Mucosa of descending colon (tissue), 3 donors: Measurements from ENCODE around the gene NPTX1. TPM values are rescaled to one million over a fixed set of nuclear protein-coding genes. Genes with fewer than 3 reads are reported as not detected.

Experiments
- ATAC-seq: fragments of 200-7000 bp; cut with Tn5 transposase; one replicate; pipeline ENCODE4 v1.9.1; 2020; ENCODE audit warnings: mild to moderate bottlenecking, moderate library complexity
- DNase-seq, 3 donors: peaks; one replicate each; pipeline ENCODE4 v3.0.0-alpha.2; 2020
- H3K36me3 ChIP-seq: fragments of 200-600 bp; one replicate; pipeline ENCODE4 v1.8.0; 2021; ENCODE audit warnings: low read depth, mild to moderate bottlenecking
- H3K4me1 ChIP-seq: fragments of 200-600 bp; one replicate; pipeline ENCODE4 v1.8.0; 2021; ENCODE audit warnings: low read depth, mild to moderate bottlenecking
- H3K4me3 ChIP-seq: fragments of 200-600 bp; one replicate; pipeline ENCODE4 v1.8.0; 2021; ENCODE audit warnings: mild to moderate bottlenecking
- H3K9me3 ChIP-seq: fragments of 200-600 bp; one replicate; pipeline ENCODE4 v1.8.0; 2021; ENCODE audit warnings: mild to moderate bottlenecking
- intact Hi-C, 2 donors: fragments of 100-400 bp; cut with DNase I in 1 of 2; cut with micrococcal nuclease in 1 of 2; formaldehyde crosslinking; loops; one replicate each; pipeline versions ENCODE4 v1.11.0 to v1.11.1; 2022; cut with DNase I, micrococcal nuclease
- total RNA-seq, 3 donors: library from RNA; stranded (reverse); fragmentation: NEBNext Ultra II Directional in 2 of 3; extraction: Animal tissue kit (Norgen Biotek cat#: 25700) in 2 of 3; gene quantifications; one replicate each; pipeline versions ENCODE4 v1.2.1 to v1.2.4, GENCODE V29; 2021 to 2023
- TF ChIP-seq, protein P1 (sequence below): fragments of 200-600 bp; IDR thresholded peaks from one replicate; pipeline ENCODE4 v1.8.0; 2022; ENCODE audit warnings: antibody characterized with exemption, mild to moderate bottlenecking
- donor health status: DM: no; HTN: no; CAD: no; lungs with moderate emphysema.
- donor health status: DM: no; HTN: no; CAD: no.
- donor health status: DM: no; HTN: yes; CAD: no.

NPTX1 gene
- total RNA-seq, 3 donors from 2014 or later, result 0.51 to 95.0 (median 2.0) TPM

DNA sequence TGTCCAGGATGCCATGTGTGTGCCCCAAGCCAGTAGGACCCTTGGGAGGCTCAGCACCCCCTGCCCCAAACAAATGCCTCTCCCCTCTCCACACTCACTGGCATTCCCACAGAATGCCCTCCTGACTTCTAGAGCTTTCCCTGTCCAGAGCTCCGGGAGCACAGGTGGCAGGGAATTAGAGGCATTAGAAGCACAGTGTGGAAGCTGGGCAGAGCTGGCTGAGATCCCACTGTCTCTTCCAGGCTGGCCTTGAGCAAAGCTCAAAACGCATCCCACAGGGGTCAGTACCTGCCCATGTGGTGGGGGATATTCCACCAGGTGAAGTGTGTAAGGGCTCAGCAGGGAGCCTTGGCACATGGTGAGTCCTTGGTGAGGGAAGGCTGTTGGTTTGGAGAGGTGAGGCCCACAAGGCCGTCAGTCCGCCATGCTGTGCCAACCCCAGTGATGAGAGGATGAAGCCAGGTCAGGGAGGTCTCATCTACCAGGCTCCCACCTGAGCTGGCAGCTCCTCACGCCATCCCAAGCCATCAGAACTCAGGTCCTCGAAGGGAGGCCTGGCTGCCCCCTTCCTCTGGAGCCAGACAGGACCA, 43.4 kb downstream of the NPTX1 start:
- TF ChIP-seq, protein P1, sequence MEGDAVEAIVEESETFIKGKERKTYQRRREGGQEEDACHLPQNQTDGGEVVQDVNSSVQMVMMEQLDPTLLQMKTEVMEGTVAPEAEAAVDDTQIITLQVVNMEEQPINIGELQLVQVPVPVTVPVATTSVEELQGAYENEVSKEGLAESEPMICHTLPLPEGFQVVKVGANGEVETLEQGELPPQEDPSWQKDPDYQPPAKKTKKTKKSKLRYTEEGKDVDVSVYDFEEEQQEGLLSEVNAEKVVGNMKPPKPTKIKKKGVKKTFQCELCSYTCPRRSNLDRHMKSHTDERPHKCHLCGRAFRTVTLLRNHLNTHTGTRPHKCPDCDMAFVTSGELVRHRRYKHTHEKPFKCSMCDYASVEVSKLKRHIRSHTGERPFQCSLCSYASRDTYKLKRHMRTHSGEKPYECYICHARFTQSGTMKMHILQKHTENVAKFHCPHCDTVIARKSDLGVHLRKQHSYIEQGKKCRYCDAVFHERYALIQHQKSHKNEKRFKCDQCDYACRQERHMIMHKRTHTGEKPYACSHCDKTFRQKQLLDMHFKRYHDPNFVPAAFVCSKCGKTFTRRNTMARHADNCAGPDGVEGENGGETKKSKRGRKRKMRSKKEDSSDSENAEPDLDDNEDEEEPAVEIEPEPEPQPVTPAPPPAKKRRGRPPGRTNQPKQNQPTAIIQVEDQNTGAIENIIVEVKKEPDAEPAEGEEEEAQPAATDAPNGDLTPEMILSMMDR, result no peak
- peak in 2 of 3 donors; percentile 9 to 19 for DNase-seq
- no peak overlapping the region for H3K4me3 ChIP-seq
- intact Hi-C loops, result no loop called here
- no peak for ATAC-seq
- no peaks in the 10 kb centered on the region for H3K36me3 ChIP-seq
- H3K4me1 ChIP-seq, result no peaks in the 10 kb centered on the region
- H3K9me3 ChIP-seq, result no peaks in the 10 kb centered on the region

GRCh38 chr17:80432350-80432955, 44.0 kb downstream of the NPTX1 start:
- TF ChIP-seq, protein P1, result no peak
- peak in 1 of 3 donors; percentile 14 for DNase-seq
- Histone ChIP-seq H3K36me3 (no peaks in the 10 kb centered on the region), H3K9me3 (no peaks in the 10 kb centered on the region), H3K4me1 (no peaks in the 10 kb centered on the region), H3K4me3 (no peak overlapping the region)
- no peak for ATAC-seq
- intact Hi-C loops, result no loop called here

DNA sequence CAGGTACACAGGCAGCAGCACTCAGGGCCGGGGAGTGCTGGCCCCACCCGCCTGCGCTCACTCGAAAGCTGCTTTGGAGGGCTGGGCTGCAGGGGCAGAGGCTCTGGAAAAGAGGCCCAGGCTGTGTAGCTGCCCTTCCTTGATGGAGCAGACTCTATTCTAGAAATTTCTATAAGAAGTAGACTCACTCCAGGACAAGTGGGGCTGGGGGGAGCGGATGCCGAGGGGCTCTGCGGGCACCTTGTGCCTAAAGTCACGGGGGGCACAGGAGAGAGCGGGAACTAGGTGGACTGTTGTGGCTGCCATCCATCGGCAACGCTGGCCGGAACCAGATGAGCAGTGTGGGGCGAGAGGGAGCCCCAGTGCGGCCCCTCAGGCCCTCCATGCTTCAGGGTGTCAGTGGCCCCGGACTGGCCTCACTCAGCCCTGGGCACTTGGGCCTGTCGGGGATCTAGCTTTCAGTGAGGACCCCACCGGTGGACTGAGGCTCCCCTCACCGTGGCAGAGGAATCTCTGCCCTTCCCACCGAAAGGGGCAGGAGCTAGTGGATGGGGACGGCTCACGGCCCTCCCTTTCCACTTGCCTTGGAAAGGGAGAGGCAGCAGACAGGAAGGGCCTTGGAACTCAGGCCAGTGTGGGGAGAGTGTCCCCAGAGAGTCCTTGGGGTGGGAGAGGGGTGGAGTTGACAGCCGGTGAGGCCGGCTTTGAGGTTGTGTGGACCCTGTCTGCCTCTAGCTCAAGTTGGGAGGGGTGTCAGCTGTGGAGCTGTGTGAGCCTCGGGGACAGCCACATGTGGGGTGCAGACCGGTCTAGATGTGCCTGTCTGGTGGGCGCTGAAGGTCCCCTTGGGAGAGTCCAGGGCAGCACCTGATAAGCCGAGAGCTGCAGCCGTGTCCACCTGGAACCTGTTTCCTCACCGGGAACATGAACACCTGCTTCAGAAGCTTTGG, 44.9 kb downstream of the NPTX1 start:
- Histone ChIP-seq H3K9me3 (no peaks in the 10 kb centered on the region), H3K36me3 (no peaks in the 10 kb centered on the region), H3K4me1 (no peaks in the 10 kb centered on the region), H3K4me3 (no peak overlapping the region)
- intact Hi-C loops, result no loop called here
- ATAC-seq (no peak), DNase-seq (no peak)
- TF ChIP-seq, protein P1, result no peak

DNA sequence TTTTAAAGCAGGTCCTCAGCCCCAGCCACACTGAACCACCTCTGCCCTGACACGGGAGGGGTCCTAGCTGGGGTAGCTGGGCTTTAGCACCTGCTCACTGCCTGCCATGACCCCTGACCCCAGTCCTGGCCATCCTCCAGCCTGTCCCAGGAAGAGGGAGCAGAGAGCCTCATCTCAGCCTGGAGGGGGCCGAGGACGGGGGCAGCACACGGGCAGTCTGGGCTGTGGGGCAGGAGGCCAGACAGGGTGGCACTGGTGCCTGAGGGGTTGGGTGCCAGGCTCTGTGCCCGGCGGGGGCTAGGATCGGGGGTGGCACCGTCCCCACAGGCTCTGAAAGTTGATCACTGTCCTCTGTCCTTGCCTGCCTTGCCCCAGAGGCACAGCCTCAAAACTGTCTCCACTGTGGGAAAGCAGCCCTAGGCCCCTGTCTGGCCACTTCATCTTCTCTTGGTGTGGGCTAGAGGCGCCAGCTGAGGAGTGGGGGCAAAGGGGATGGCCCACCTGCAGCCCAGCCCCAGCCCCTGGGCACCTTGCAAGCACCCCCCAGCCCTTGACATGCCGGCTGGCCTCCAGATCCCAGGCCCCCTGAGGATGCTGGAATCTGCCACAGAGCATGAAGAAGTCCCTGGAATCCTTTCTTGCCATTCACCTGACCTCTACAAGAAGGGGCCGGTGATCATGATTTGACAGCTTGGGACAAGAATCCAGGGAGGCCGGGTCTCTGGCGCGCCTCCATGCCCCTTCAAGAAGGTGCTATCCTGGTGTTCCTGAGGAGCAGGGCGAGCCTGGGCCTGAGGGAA, 45.8 kb downstream of the NPTX1 start:
- TF ChIP-seq, protein P1, result no peak
- intact Hi-C loops, result no loop called here
- no peak overlapping the region for H3K4me3 ChIP-seq
- no peaks in the 10 kb centered on the region for H3K36me3 ChIP-seq
- ATAC-seq (no peak), DNase-seq (no peak)
- no peaks in the 10 kb centered on the region for H3K9me3 ChIP-seq
- no peaks in the 10 kb centered on the region for H3K4me1 ChIP-seq
